GM21360 (cell line): ENCODE results near the gene ZNF668.

Experiments
- ATAC-seq: cut with Tn5 transposase; IDR thresholded peaks from one replicate; pipeline ENCODE4 v1.9.1; 2021; ENCODE audit warnings: mild to moderate bottlenecking, moderate library complexity; ENCODE audit not compliant: unreplicated experiment

The ZNF668 gene

DNA sequence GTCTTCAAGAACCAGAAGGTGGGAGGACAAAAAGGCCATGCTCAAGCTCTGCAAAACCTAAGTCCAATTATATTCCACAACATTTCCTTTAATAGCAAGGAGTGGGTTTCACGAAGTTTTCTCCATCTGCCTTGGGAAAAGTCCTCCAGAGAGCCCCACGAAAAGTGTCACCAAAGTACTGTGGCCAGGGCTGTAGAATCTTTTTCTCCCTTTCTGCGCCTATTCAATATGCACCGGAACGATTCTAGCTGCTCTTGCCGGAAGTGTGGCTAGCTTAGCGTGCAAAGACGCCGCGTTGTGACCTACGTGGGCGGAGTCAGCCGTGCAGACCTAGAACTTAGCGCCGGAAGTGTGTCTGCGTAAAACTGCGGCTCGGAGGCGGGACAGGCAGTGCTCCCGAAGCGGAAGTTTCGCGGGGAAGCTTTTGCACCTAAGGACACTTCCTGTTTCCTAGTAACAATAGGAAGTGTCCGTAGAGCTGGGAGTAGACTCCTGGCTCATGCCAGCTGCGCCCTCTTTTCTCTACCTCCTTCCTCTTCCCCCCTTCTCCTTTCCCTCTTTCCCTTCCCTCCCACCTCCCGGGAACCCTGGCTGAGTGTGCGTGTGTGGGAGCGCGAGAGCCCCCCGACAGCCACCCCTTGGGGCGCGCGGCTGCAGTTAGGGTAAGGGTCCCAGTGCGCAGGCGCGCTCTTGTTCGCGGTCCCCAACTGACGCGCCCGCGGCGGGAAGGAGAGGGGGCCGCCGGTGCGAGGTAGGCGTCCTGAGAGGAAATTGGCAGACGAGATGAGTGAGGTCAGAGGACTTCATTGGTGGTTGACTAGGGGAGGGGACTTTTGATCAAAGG lies at the start of gene ZNF668, which contains the start of gene ZNF646:
Gene ZNF668, minus strand, starts transcription at position 271 of the 844 bp plus-strand sequence. CDS start 9,781 bp downstream, outside the sequence.
Gene ZNF646, plus strand, starts transcription at position 453 of the 844 bp plus-strand sequence. CDS start 1,903 bp downstream, outside the sequence.
- peak; percentile 62 for ATAC-seq

DNA sequence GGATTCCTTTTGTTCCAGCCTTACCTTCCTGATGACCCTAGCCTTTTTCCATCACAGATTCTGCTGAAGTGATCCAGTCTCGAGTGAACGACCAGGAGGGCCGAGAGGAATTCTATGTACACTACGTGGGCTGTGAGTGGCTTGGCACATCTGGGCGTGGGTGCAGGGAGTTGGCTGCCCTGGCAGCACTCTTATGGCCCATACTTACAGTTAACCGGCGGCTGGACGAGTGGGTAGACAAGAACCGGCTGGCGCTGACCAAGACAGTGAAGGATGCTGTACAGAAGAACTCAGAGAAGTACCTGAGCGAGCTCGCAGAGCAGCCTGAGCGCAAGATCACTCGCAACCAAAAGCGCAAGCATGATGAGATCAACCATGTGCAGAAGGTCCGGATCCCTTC lies 46.1 kb upstream of the ZNF668 start:
- no peak for ATAC-seq

DNA sequence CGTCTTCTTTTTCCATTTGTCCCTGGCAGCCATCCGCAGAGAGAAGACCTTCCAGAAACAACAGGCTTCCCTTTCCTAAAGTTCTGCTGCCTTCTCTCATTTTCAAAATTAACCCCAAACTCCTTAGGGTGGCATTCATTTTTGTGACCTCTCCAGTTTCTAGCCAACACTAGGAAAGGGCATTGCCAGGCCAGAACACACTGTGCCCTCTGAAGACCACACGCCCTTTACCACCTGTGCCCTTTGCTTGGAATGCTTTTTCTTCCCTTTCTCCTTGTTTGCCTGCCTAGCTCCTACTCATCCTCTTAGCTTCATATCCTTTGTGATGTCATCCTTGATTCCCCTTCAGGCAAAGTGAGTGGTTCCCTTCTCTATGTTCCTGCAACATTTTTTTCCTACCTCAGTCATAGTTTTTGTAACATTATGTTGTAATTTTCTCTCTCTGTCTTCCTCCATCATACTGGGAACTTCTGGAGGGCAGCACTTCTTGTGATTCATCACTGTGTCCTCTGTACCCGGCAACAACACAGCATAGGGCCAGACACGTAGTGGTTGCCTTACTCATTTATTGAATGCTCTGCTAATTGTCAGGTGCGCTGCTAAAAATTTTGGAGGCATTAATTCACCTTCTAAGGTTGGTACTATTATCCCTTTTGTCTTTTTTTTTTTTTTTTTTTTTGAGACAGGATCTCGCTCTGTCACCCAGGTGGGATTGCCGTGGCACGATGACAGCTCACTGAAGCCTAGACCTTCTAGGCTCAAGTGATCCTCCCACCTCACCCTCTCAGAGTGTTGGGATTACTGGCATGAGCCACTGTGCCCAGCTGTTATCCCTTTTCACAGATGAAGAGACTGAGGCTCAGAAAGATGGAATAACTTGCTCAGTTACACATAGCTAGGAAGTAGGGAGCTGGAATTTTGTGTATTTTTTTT lies 44.4 kb upstream of the ZNF668 start:
- no peak for ATAC-seq

DNA sequence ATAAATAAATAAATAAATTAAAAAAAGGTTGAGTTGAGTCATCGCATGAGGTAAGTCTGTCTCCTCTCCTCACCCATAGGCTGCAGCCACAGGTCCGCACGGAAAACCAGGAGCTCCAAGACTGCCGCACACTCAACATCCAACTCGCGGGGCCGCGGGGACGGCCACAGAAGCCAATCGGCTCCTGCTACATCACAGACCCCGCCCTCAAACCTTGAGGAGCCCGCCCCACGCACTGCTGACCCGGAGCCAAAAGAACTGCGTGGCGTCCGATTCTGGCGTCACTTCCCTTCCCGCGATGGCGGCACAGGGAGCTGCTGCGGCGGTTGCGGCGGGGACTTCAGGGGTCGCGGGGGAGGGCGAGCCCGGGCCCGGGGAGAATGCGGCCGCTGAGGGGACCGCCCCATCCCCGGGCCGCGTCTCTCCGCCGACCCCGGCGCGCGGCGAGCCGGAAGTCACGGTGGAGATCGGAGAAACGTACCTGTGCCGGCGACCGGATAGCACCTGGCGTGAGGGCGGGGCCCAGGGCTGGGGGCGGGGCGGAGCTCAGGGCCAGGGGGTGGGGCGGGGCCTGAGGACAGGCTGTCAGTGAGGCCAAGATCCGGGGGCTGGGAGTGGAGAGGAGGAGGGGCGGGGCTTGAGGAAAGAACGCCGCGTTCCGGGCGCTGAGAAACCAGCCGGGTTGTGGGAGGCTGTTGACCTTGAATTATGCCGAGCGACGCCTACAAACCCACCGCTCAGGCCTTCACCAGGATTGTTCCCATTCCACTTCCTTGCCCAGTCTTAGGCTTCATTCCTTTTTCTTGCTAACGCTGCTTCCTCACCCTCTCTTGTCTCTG lies 43.6 kb upstream of the ZNF668 start, which contains the start of gene KAT8:
Gene KAT8, plus strand, starts transcription at position 281 of the 839 bp plus-strand sequence. Its CDS starts 18 bp downstream, at position 299.
- peak; percentile 92 for ATAC-seq

DNA sequence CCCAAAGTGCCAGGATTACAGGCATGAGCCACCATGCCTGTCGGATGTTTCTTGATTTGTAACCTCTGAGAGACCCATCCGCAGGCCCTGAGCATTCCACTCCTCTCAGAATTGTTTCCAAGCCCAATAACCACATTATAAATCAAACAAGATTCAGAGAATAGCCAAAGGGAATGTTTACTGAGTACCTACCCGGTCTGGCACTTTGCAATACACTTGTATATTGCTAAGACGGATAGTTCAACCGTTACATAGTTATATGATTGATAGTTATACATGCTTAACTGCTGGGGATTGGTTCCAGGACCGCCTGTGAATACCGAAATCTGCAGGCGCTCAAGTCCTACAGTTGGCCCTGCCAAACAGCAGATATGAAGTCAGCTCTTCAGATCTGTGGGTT lies 40.4 kb upstream of the ZNF668 start:
- ATAC-seq, result no peak

DNA sequence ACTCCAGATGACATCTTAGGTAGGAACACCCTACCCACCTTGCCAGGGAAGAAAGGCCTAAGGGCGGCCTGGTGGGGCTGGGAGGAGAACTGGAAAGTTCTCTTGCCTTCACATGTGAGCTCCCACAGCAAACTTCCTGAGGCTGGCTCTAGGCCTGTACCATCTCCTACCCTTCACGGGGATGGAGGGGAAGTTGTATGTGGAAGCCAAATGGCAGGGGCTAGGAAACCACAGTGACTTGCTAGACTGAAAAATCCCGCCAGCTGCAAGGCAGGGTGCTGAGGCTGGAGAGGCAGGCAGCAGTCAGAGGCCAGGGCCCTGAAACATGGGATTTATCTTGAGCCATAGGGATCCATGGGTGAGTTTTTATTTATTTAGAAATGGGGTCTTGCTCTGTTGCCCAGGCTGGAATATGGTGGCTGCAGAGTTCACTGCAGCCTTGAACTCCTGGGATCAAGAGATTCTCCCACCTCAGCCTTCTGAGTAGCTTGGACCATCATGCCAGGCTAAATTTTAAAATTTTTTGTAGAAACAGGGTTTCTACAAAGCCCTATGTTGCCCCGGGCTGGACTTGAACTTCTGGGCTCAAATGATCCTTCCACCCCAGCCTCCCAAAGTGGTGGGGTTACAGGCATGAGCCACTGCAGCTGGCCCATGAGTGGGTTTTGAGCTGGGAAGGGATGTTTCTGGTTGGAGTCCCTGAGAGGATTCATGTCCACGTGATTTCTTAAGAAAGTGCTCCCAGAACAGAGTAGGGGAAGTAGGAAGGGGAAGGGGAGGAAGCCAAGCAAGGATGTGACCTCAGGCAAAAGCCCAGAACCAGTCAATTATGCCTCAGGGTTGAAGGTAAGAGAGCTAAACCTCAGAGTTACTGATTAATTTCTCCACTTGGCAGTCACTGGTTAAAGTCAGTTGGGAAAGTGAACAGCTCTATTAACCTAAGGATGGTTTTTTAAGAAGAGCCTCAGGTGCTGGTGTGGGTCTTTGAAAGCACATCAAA lies 39.4 kb upstream of the ZNF668 start:
- ATAC-seq, result no peak

DNA sequence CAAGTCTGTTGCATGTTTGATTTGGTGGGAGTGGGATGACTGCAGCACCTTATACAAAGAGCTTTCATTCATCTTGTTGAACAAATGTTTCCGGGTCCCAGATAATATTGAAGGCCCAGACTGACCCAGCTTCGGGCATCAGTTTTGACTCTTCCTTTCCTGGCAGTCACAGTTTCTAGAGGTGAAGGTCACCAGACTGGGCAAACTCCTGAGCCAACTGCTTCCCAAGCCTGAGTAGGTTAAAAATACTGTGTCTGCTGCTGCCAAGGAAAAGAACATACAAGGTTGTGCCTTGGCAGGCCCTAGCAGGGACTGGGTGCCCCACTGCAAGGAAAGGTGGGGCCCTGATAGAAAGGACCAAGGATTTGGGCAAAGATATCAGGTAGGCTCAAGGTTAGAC lies 38.7 kb upstream of the ZNF668 start:
- no peak for ATAC-seq

DNA sequence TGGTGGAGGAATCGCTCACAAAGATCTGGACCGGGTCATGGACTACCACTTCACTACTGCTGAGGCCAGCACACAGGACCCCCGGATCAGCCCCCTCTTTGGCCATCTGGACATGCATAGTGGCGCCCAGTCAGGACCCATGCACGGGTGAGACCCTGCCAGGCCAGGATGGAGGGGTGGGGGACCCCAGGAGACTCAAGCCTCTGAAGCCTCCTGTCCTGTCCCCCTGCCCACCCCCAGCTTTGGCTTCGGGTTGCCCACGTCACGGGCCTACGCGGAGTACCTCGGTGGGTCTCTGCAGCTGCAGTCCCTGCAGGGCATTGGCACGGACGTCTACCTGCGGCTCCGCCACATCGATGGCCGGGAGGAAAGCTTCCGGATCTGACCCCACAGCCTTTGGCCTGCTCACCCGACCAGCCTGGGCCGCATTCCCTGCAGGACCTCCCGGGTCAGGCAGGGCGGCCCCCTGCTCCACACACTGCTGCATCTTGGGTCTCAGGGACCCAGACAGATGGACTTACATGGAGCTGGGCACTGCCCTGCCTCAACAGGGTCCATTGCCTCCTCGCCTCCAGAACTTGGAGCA lies 37.9 kb upstream of the ZNF668 start:
- no peak for ATAC-seq

DNA sequence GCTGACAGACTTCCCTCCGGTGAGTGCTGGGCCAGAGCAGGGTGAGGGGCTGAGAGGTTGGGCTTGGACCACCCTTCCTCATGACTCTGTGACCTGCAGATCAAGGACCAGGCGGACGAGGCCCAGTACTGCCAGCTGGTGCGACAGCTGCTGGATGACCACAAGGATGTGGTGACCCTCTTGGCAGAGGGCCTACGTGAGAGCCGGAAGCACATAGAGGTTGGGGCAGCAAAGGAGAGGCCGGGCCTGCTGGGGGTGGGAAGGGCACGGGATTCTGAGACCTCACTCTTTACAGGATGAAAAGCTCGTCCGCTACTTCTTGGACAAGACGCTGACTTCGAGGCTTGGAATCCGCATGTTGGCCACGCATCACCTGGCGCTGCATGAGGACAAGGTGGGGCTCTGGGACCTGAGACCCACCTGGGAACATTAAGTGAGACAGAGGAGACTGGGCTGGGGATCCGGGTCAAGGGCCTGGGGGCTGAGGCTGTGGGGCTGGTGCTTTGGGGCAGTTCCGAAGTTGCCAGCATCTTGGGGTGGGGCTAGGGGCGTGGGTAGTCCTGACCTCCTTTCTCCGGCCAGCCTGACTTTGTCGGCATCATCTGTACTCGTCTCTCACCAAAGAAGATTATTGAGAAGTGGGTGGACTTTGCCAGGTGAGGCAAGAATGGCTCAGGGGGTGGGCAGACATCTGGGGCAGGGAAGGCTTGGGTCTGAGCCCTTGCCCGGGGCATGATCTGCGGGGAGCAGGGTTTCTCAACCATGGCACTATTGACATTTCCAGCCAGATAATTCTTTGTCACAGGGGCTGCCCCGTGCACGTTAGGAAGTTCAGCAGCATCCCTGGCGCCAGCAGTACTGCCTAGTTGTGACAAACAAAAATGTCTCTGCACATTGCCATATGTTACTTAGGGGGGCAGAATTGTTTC lies 36.3 kb upstream of the ZNF668 start:
- ATAC-seq, result no peak

DNA sequence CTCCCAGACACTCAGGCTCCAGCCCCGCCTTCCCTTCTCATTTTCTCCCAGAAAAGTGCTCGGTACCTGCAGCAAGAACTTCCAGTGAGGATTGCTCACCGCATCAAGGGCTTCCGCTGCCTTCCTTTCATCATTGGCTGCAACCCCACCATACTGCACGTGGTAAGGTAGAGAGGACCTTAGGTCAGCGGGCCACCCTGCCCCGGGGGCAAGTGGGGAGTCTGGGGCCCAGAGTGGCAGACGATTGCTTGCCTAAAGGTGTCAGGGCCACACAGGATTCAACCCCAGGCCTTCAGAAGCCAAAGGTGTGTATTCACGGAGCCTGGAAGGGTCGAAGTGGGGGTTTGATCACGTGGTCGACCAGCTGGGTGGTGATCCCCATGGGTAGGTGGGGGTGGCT lies 35.6 kb upstream of the ZNF668 start:
- ATAC-seq, result no peak

DNA sequence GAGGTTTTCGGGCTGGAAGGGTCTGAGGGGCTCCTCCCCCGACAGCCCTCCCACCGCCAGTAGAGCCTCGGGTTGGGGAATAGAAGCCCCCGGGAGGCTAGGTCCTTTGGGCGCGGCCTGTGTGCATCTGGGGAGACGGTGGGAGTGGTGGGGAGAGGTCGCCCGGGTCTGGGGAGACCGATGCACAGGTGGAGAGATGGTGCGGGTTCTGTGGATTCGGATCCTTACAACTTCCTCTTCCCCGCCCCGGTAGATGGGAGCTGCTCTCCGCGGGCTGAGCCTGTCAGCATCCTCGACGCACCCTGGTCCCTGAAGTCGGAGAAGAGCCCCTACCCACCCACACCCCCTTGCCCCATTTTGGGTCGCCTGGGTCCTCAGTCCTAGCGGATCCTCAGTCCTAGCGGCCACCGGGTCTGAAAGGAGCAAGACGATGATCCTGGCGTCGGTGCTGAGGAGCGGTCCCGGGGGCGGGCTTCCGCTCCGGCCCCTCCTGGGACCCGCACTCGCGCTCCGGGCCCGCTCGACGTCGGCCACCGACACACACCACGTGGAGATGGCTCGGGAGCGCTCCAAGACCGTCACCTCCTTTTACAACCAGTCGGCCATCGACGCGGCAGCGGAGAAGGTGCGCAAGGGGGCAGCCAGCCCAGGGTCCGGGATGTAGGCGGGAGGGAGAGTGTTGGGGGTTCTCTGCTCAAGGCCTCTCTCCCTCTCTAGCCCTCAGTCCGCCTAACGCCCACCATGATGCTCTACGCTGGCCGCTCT lies 34.9 kb upstream of the ZNF668 start:
- no peak for ATAC-seq

DNA sequence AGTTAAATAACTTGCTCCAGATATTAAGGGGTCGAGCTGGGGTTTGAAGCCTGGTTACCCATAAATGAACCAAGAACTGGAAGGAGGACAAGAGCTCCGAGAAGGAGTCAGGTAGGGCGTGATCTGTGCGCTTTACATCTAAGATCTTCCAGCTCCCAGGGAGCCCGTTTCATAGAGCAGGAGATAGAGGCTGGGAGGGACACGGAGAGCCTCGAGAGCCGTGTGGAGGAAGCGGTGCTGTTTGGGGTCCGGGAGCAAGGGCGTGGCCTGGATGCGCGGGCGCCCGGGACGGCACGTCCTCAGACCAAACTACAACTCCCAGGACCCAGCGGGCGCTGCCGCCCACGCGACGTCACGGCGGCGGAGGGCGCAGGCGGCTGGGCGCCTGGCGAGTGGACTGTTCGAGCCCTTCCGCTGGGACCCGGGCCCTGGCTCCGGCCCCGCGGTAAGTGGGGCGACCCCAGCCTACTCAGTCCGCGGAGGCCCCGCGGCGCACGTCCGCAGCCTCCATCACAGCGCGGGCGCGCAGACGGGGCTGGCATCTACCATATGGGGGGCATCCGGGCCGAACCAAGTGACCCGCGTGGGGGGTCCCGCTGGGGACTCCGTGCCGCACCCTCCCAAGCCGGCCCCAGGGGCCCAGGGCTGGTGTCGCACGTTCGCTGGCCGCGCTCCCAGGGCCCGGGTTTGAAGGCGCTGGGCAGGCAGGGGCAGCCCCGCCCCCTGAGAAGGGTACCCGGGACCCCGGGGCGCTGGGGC lies 34.2 kb upstream of the ZNF668 start, which contains the start of gene BCKDK:
Gene BCKDK, plus strand, starts transcription at position 352 of the 759 bp plus-strand sequence. CDS start 838 bp downstream, outside the sequence.
- ATAC-seq, result peak; percentile 77

DNA sequence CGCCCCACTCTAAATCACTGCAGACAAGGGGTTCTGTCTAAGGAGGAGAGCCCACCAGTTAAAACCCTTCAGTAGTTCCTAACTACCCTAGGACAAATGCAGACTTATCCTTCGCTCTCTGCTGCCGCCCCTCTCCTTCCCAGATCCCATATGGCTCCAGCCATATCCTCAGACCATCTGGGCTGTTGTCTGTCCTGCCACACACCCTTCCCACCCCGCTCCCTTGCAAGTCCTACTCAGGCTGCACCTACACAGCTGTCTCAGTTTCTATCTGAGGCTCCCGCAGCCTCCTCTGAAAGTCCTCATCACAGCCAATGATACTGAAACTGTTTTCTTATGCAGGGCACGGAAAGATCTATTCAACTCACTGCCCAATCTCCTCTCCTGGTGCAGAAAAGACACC lies 33.4 kb upstream of the ZNF668 start:
- peak; percentile 43 for ATAC-seq

DNA sequence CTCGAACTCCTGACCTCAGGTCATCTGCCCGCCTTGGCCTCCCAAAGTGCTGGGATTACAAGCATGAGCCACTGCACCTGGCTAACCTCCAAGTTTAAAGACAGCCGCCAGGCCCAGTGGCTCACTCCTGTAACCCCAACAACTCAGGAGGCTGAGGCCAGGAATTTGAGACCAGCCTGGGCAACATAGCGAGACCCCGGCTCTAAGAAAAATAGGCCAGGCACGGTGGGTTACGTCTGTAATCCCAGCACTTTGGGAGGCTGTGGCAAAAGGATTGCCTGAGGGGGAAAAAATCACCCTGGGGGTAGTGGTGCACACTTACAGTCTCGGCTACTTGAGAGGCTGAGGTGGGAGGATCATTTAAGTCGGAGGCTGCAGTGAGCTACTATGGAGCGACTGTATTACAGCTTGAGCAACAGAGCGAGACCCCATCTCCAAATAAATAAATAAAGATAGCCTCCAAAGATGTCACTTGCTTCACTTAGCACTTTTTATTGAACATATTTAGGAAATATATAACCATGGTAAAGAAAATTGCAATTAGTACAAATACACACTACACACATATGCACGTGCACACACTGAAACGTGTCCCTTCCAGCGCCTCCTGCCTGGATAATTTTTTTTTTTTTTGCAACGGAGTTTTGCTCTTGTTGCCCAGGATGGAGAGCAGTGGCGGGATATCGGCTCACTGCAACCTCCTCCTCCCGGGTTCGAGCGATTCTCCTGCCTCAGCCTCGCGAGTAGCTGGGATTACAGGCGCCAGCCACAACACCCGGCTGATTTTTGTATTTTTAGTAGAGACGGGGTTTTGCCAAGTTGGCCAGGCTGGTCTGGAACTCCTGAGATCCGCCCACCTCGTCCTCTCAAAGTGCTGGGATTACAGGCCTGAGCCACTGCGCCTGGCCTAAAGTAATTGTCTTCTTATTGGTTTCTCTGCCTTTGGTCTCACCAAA lies 32.7 kb upstream of the ZNF668 start:
- ATAC-seq, result no peak

DNA sequence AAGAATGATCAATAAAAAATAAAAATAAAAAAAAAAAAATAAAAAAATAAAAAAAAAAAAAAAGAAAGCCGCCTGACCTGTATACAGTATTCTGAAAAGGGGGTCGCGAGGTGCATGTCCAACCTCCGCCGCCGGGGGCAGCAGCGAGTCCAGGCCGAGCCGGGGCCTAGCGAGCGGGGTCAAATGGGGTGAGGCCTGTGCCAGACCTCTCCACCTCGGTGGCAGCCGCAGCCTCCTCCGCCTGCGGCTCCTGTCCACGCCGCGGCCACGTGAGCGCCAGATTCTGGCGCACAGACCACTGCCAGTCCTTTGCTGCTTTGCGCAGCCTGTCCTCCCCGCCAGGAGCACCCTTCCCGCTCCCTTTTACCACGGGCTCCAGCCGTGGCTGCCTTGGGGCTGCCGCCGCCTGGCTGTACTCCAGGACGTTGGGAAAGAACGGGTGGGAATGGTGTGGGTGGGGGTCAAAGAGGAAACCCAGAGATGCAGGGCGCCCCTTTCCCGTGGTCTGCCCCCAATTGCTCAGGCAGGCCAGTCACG lies 31.7 kb upstream of the ZNF668 start:
- peak; percentile 45 for ATAC-seq
